Endodermal cell (in vitro differentiated cells): ENCODE measurements around the gene EIF2B5. TPM values are rescaled to one million over a fixed set of nuclear protein-coding genes. Genes with fewer than 3 reads are reported as not detected.
"Not testable (repeated sequence)": the region's sequence is repeated elsewhere in the genome, so short reads cannot be mapped to it uniquely, and the experiment has no call there.

Experiments used
- DNase-seq: peaks from one replicate; pipeline ENCODE4 v3.0.0-alpha.2; 2017
- H3K27ac ChIP-seq: 2 replicates; pipeline ENCODE4 v1.5.1; 2013; ENCODE audit warnings: mild to moderate bottlenecking, low read depth, low read length, moderate library complexity
- H3K27me3 ChIP-seq: 2 replicates; pipeline ENCODE4 v1.6.1; 2013; ENCODE audit warnings: mild to moderate bottlenecking, low read length, moderate library complexity; ENCODE audit not compliant: insufficient read depth, control insufficient read depth, poor library complexity, severe bottlenecking
- H3K36me3 ChIP-seq: 2 replicates; pipeline ENCODE4 v1.7.0; 2013; ENCODE audit warnings: mild to moderate bottlenecking, low read length, moderate library complexity; ENCODE audit not compliant: control insufficient read depth, insufficient read depth
- H3K4me1 ChIP-seq: one replicate; pipeline ENCODE4 v1.7.0; 2013; ENCODE audit warnings: low read length; ENCODE audit not compliant: control insufficient read depth, insufficient read depth
- H3K4me3 ChIP-seq: 2 replicates; pipeline ENCODE4 v1.5.1; 2013; ENCODE audit warnings: mild to moderate bottlenecking, low read length, moderate library complexity
- H3K9ac ChIP-seq: 2 replicates; pipeline ENCODE4 v1.6.1; 2013; ENCODE audit warnings: mild to moderate bottlenecking, low read length, moderate library complexity; ENCODE audit not compliant: poor library complexity, severe bottlenecking; ENCODE audit errors: extremely low read depth
- H3K9me3 ChIP-seq: 2 replicates; pipeline ENCODE4 v1.6.1; 2013; ENCODE audit warnings: mild to moderate bottlenecking, low read length, moderate library complexity; ENCODE audit not compliant: control insufficient read depth
- H3K27ac Mint-ChIP-seq: 2 replicates; pipeline ENCODE4 v1.8.0; 2020; ENCODE audit warnings: mixed read lengths
- H3K27me3 Mint-ChIP-seq: 2 replicates; pipeline ENCODE4 v1.8.0; 2021; ENCODE audit warnings: mild to moderate bottlenecking, mixed read lengths; ENCODE audit not compliant: insufficient read depth
- H3K36me3 Mint-ChIP-seq: 2 replicates; pipeline ENCODE4 v1.8.0; 2020; ENCODE audit warnings: low read depth, mixed read lengths
- H3K4me1 Mint-ChIP-seq: 2 replicates; pipeline ENCODE4 v1.8.0; 2020; ENCODE audit warnings: mixed read lengths
- H3K4me3 Mint-ChIP-seq: 2 replicates; pipeline ENCODE4 v1.8.0; 2020; ENCODE audit warnings: mild to moderate bottlenecking, moderate library complexity, mixed read lengths
- H3K9me3 Mint-ChIP-seq: 2 replicates; pipeline ENCODE4 v1.8.0; 2020; ENCODE audit warnings: mild to moderate bottlenecking, mixed read lengths
- WGBS, 2 experiments: methylation state at CpG; one replicate each; pipeline versions ENCODE4 v1.1.5 to v1.1.7; 2013; ENCODE audit warnings: missing lambda C conversion rate in 2 of 2, mixed read lengths in 1 of 2; ENCODE audit not compliant: insufficient coverage in 1 of 2, insufficient read length in 1 of 2; 5-methylcytosine and 5-hydroxymethylcytosine counted together
- total RNA-seq, 2 donors: library from RNA; stranded (reverse); fragmentation: NEBNext Ultra II Directional in 1 of 2; extraction: Animal tissue kit (Norgen Biotek cat#: 25700) in 1 of 2; gene quantifications; 2 replicates in 1 of 2; 3 replicates in 1 of 2; pipeline ENCODE4 v1.2.1, GENCODE V29; 2021
- TF ChIP-seq, protein P1 (sequence below): fragments of 200-600 bp; sonication (generic); conservative IDR thresholded peaks from 2 replicates; pipeline ENCODE4 v1.5.0; 2021; ENCODE audit warnings: antibody characterized with exemption, mild to moderate bottlenecking

The EIF2B5 gene
- total RNA-seq, 2 donors from 2014 or later = 33.4 to 37.5 TPM

GRCh38 chr3:184148076-184148475 lies 12.9 kb downstream of the EIF2B5 start:
- Histone ChIP-seq H3K27ac (no peak overlapping the region), H3K4me3 (no peak overlapping the region), H3K27me3 (no peaks in the 10 kb centered on the region), H3K9me3 (no peaks in the 10 kb centered on the region), H3K4me1 (no peaks in the 10 kb centered on the region), H3K36me3 (peaks cover 25% of the 10 kb centered on the region), H3K9ac (no peak overlapping the region)
- no peak overlapping the region for H3K27ac Mint-ChIP-seq
- peaks cover 9% of the 10 kb centered on the region for H3K36me3 Mint-ChIP-seq
- H3K4me1 Mint-ChIP-seq = peaks cover 8% of the 10 kb centered on the region
- no peaks in the 10 kb centered on the region for H3K9me3 Mint-ChIP-seq
- DNase-seq = no peak
- H3K4me3 Mint-ChIP-seq = no peak overlapping the region
- WGBS, 2 experiments = 94% methylated on average over 3 of the region's 3 CpGs; no CpG with 5 or more reads in 1 of the 2 experiments
- H3K27me3 Mint-ChIP-seq = no peaks in the 10 kb centered on the region
- TF ChIP-seq, protein P1, sequence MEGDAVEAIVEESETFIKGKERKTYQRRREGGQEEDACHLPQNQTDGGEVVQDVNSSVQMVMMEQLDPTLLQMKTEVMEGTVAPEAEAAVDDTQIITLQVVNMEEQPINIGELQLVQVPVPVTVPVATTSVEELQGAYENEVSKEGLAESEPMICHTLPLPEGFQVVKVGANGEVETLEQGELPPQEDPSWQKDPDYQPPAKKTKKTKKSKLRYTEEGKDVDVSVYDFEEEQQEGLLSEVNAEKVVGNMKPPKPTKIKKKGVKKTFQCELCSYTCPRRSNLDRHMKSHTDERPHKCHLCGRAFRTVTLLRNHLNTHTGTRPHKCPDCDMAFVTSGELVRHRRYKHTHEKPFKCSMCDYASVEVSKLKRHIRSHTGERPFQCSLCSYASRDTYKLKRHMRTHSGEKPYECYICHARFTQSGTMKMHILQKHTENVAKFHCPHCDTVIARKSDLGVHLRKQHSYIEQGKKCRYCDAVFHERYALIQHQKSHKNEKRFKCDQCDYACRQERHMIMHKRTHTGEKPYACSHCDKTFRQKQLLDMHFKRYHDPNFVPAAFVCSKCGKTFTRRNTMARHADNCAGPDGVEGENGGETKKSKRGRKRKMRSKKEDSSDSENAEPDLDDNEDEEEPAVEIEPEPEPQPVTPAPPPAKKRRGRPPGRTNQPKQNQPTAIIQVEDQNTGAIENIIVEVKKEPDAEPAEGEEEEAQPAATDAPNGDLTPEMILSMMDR = no peak

GRCh38 chr3:184149123-184149522 lies 14.0 kb downstream of the EIF2B5 start:
- Histone ChIP-seq H3K9me3 (no peaks in the 10 kb centered on the region), H3K27ac (no peak overlapping the region), H3K4me3 (no peak overlapping the region), H3K27me3 (no peaks in the 10 kb centered on the region), H3K4me1 (no peaks in the 10 kb centered on the region), H3K36me3 (peaks cover 14% of the 10 kb centered on the region), H3K9ac (no peak overlapping the region)
- Mint-ChIP-seq H3K4me1 (peaks cover 8% of the 10 kb centered on the region), H3K9me3 (no peaks in the 10 kb centered on the region), H3K4me3 (no peak overlapping the region), H3K36me3 (peaks cover under 1% of the 10 kb centered on the region), H3K27ac (no peak overlapping the region), H3K27me3 (no peaks in the 10 kb centered on the region)
- no peak for DNase-seq
- TF ChIP-seq, protein P1 = no peak
- 84 to 91% methylated on average over 5 to 6 of the region's 6 CpGs for WGBS, 2 experiments

GRCh38 chr3:184149770-184150169 lies 14.6 kb downstream of the EIF2B5 start:
- not testable (repeated sequence) for DNase-seq, H3K36me3 ChIP-seq, H3K9ac ChIP-seq, H3K4me3 Mint-ChIP-seq, H3K4me3 ChIP-seq, H3K27ac ChIP-seq, H3K9me3 ChIP-seq, H3K4me1 Mint-ChIP-seq, H3K27me3 ChIP-seq, H3K4me1 ChIP-seq, H3K36me3 Mint-ChIP-seq, H3K9me3 Mint-ChIP-seq, H3K27me3 Mint-ChIP-seq
- TF ChIP-seq, protein P1 = peak; percentile 62
- 77 to 79% methylated on average over 5 to 6 of the region's 6 CpGs for WGBS, 2 experiments
- peak overlapping the region; percentile 17 for H3K27ac Mint-ChIP-seq
